C4-2B (cell line): ENCODE results near the gene MND1.

Experiments used
- CTCF ChIP-seq: fragments of 450-650 bp; conservative IDR thresholded peaks from 2 replicates; pipeline ENCODE4 v1.5.1; 2017; ENCODE audit warnings: mild to moderate bottlenecking
- ZFX ChIP-seq: fragments of 450-650 bp; IDR thresholded peaks from 2 replicates; pipeline ENCODE4 v1.6.1; 2017

GRCh38 chr4:153324046-153324445 lies 20.4 kb upstream of the MND1 start:
- no peak for TF ChIP-seq CTCF
- TF ChIP-seq ZFX = no peak
